Glutamatergic neuron (in vitro differentiated cells): ENCODE results near the gene MPZL3. TPM values are rescaled to one million over a fixed set of nuclear protein-coding genes. Genes with fewer than 3 reads are reported as not detected.

Source experiments
- DNase-seq: peaks from one replicate; pipeline ENCODE4 v3.0.0; 2022
- H3K27ac Mint-ChIP-seq: one replicate; pipeline ENCODE4 v1.8.0; 2020; ENCODE audit warnings: mild to moderate bottlenecking, mixed read lengths, inconsistent platforms; ENCODE audit not compliant: unreplicated experiment
- H3K27me3 Mint-ChIP-seq: one replicate; pipeline ENCODE4 v1.8.0; 2020; ENCODE audit warnings: mild to moderate bottlenecking, moderate library complexity, mixed read lengths, inconsistent platforms; ENCODE audit not compliant: unreplicated experiment
- H3K36me3 Mint-ChIP-seq: one replicate; pipeline ENCODE4 v1.8.0; 2020; ENCODE audit warnings: mild to moderate bottlenecking, mixed read lengths, inconsistent platforms; ENCODE audit not compliant: unreplicated experiment
- H3K4me1 Mint-ChIP-seq: one replicate; pipeline ENCODE4 v1.8.0; 2020; ENCODE audit warnings: mild to moderate bottlenecking, low read depth, mixed read lengths, inconsistent platforms; ENCODE audit not compliant: unreplicated experiment
- H3K4me3 Mint-ChIP-seq: one replicate; pipeline ENCODE4 v1.8.0; 2020; ENCODE audit warnings: mild to moderate bottlenecking, mixed read lengths, inconsistent platforms; ENCODE audit not compliant: unreplicated experiment
- H3K9me3 Mint-ChIP-seq: one replicate; pipeline ENCODE4 v1.8.0; 2020; ENCODE audit warnings: mild to moderate bottlenecking, moderate library complexity, mixed read lengths, inconsistent platforms; ENCODE audit not compliant: unreplicated experiment
- total RNA-seq: library from RNA; stranded (reverse); fragmentation: NEBNext Ultra II Directional; extraction: Animal tissue kit (Norgen Biotek cat#: 25700); gene quantifications from one replicate; pipeline ENCODE4 v1.2.1, GENCODE V29; 2021; ENCODE audit not compliant: unreplicated experiment
- TF ChIP-seq, protein P1 (sequence below): fragments of 200-600 bp; sonication (generic); IDR thresholded peaks from one replicate; pipeline ENCODE4 v1.5.0; 2021; ENCODE audit not compliant: partially characterized antibody, unreplicated experiment

MPZL3 gene
- total RNA-seq, 1 donor from 2014 or later = 0.54 TPM

DNA sequence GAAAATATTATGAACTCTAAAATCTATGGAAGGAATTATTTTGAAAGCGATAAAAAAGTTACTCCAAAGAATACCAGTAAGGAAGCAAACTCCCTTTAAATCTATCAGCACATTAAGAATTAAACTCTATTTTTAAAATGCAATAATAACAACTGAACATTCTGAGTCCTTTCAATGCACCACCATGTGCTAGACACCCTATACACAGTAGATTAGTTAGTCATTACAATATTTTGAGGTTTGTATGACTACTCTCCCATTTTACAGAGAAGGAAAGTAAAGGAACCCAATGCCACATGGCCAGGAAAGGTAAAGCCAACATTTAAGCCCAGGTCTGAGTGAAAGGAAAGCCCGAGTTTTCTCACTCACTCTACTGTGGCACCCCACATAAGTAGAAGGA is 45.1 kb downstream of the MPZL3 start:
- TF ChIP-seq, protein P1, sequence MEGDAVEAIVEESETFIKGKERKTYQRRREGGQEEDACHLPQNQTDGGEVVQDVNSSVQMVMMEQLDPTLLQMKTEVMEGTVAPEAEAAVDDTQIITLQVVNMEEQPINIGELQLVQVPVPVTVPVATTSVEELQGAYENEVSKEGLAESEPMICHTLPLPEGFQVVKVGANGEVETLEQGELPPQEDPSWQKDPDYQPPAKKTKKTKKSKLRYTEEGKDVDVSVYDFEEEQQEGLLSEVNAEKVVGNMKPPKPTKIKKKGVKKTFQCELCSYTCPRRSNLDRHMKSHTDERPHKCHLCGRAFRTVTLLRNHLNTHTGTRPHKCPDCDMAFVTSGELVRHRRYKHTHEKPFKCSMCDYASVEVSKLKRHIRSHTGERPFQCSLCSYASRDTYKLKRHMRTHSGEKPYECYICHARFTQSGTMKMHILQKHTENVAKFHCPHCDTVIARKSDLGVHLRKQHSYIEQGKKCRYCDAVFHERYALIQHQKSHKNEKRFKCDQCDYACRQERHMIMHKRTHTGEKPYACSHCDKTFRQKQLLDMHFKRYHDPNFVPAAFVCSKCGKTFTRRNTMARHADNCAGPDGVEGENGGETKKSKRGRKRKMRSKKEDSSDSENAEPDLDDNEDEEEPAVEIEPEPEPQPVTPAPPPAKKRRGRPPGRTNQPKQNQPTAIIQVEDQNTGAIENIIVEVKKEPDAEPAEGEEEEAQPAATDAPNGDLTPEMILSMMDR = no peak
- Mint-ChIP-seq H3K4me1 (no peaks in the 10 kb centered on the region), H3K9me3 (no peaks in the 10 kb centered on the region), H3K4me3 (no peak overlapping the region), H3K27me3 (no peaks in the 10 kb centered on the region), H3K36me3 (no peaks in the 10 kb centered on the region), H3K27ac (no peak overlapping the region)
- no peak for DNase-seq

GRCh38 chr11:118206391-118207031 is 45.7 kb downstream of the MPZL3 start:
- no peaks in the 10 kb centered on the region for H3K36me3 Mint-ChIP-seq
- H3K27me3 Mint-ChIP-seq = no peaks in the 10 kb centered on the region
- H3K4me1 Mint-ChIP-seq = no peaks in the 10 kb centered on the region
- no peak for DNase-seq
- no peak overlapping the region for H3K27ac Mint-ChIP-seq
- no peaks in the 10 kb centered on the region for H3K9me3 Mint-ChIP-seq
- TF ChIP-seq, protein P1 = no peak
- H3K4me3 Mint-ChIP-seq = no peak overlapping the region

- H3K27ac Mint-ChIP-seq = no peak overlapping the region
- TF ChIP-seq, protein P1 = no peak
- no peaks in the 10 kb centered on the region for H3K27me3 Mint-ChIP-seq
- H3K4me3 Mint-ChIP-seq = no peak overlapping the region
- H3K9me3 Mint-ChIP-seq = no peaks in the 10 kb centered on the region
- no peaks in the 10 kb centered on the region for H3K4me1 Mint-ChIP-seq
- DNase-seq = no peak
- no peaks in the 10 kb centered on the region for H3K36me3 Mint-ChIP-seq
These were observed 46.4 kb downstream of the MPZL3 start for GRCh38 chr11:118205606-118206378.

DNA sequence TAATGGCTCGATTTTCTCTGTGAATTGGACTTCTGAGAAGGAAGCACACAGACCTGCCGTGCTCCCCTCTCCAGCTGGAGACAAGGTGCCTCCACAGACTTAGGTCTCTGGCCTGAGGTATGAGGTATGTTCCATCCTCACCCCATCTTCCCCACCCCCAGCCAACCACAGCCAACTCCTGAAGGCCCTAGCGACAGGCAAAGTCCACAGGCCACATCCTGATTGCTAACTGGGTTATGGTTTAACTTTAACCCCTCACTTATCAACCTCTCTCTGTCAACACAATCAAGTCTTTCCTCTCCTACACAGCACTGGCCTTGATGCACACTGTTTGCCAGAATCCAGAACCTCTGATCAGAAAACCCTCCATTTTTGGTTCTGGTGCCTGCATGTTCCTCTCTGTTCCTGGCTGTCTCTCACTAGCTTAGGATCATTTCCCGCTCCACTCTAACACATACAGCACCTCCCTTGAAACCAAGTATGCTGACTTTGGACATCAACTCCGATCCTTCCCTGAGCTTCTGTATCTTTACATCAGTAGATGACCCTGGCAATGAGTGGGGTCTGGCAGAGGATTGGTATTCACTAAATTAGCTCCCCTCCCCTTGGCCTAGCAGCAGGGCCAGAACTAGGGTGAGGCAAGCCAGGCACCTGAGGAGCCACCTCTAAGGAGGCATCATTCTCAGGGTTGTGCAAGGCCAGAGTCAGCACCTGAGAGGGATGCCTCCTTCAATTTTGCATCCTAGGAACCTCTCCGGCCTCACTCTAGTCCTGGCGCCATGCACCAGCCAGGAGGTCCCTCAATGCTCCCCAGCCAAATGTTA is 49.4 kb downstream of the MPZL3 start:
- H3K36me3 Mint-ChIP-seq = no peaks in the 10 kb centered on the region
- H3K27ac Mint-ChIP-seq = no peak overlapping the region
- DNase-seq = no peak
- TF ChIP-seq, protein P1 = no peak
- H3K4me3 Mint-ChIP-seq = no peak overlapping the region
- no peaks in the 10 kb centered on the region for H3K27me3 Mint-ChIP-seq
- no peaks in the 10 kb centered on the region for H3K4me1 Mint-ChIP-seq
- H3K9me3 Mint-ChIP-seq = no peaks in the 10 kb centered on the region
